Measurements from ENCODE around the gene MED4.

- no peak for TF ChIP-seq EP300 (IDR thresholded peaks at IDR 0.05; ENCODE audit: low read depth)
- no peak for TF ChIP-seq POLR2A (IDR thresholded peaks at IDR 0.05)
These were observed 18.2 kb upstream of the MED4 start for GRCh38 chr13:48112896-48113755.
